GM19395 (cell line): ENCODE results near the gene FAHD1.
"Not testable (repeated sequence)": the region's sequence is repeated elsewhere in the genome, so short reads cannot be mapped to it uniquely, and the experiment has no call there.

Experiments
- ATAC-seq: cut with Tn5 transposase; IDR thresholded peaks from one replicate; pipeline ENCODE4 v1.9.1; 2021; ENCODE audit warnings: mild to moderate bottlenecking, moderate library complexity; ENCODE audit not compliant: unreplicated experiment

Gene FAHD1

DNA sequence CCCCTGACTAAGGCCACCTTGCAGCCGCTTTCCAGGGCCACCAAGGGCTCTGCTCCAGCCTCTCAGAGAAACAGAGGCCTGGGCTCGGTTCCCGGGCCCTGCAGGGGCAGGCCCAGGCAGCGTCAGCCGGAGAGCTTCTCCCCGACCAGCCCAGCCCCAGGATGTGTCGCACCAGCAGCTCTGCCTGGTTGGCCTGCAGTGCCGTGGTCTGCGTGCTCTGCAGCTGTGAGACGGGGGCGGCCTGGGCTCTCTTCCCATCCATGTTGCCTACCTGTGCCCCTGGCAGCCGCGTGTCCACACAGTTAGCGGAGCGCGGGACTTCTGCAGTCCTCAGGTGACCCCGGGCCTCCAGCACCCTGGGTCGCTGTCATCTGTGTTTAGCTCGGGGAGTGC is 38.3 kb upstream of the FAHD1 start:
- ATAC-seq, result no peak

DNA sequence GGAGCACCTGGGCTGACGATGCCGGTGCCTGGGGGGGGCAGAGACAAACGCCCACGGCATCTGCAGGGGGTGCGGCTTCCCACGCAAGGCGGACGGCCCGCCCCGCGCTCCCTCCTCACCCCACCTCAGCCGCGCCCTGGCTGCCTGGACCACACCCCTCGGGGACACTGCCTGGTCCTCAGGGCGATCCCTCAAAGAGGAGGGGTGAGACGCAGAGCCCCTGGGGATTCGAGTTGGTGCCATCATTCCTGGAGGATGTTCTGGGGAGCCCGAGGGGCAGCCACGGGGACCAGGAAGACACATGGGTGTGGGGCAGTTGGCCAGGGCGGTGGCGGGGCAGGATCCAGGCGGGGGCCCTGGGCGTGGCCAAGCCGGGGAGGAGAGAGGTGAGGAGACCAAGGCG is 37.4 kb upstream of the FAHD1 start:
- no peak for ATAC-seq

DNA sequence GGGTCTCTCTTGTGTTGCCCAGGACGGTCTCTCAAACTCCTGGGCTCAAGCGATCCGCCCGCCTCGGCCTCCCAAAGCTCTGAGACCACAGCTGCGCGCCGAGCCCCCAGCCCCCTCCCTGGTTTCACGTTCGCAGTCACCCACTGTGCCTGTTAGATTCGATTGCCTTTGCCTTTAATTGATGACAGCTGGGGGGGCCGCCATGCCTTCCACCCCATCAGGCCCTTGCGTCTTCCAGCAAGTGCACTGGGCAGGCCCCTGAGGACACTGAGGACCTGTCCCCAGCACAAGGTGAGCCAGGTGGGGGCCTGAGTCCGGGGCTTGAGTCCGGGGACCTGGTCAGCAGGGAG is 36.8 kb upstream of the FAHD1 start:
- ATAC-seq, result no peak

DNA sequence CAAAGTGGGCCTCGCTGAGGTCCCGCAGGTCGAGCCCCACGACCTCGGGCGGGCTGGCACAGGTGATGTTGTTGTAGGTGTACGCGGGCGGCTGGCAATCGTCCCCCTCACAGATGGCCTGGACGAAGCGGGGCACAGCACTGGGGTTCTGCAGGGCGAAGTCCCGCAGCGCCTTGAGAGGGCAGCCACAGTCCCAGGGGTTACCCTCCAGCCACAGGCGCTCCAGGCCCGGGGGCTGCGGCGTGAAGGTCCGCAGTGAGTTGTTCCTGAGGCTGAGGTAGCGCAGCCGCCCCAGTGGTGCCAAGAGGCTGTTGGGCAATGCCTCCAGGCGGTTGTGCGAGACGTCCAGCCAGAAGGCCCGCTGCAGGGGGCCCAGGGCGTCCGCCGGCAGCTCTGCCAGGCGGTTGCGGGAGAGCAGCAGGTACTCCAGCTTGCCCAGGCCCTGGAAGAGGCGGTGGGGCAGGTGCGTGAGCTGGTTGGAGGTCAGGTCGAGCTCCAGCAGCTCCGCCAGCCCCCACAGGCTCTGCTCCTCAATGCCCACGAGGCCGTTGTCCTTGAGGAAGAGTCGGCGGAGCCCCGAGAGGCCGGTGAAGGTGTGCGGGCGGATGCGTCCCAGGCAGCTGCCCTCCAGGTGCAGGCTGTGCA is 36.3 kb upstream of the FAHD1 start:
- no peak for ATAC-seq

DNA sequence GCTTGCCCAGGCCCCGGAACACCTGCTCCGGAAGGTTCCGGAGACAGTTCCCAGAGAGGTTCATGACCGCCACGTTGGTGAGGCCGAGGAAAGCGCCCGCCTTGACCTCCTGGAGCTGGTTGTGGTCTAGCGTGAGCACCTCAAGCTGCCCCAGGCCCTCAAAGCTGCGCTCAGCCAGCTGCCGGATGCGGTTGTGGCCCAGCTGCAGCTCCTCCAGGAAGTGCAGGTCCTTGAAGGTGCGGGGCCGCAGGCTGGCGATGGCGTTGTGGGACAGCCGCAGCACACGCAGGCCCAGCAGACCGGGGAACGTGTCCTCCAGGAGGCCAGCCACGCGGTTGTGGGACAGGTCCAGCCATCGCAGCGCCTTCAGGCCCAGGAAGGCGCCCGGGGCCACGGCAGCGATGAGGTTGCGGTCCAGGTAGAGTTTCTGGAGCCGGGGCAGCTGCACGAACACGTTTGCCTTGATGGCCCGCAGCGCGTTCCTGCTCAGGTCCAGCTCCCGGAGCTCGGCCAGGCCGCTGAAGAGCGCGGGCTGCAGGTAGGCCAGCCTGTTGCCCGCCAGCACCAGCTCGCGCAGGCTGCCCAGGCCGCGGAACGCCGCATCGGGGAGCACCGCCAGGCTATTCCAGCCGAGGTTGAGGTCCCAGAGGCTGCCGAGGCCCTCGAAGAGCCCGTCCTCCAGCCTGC is 35.6 kb upstream of the FAHD1 start:
- no peak for ATAC-seq

DNA sequence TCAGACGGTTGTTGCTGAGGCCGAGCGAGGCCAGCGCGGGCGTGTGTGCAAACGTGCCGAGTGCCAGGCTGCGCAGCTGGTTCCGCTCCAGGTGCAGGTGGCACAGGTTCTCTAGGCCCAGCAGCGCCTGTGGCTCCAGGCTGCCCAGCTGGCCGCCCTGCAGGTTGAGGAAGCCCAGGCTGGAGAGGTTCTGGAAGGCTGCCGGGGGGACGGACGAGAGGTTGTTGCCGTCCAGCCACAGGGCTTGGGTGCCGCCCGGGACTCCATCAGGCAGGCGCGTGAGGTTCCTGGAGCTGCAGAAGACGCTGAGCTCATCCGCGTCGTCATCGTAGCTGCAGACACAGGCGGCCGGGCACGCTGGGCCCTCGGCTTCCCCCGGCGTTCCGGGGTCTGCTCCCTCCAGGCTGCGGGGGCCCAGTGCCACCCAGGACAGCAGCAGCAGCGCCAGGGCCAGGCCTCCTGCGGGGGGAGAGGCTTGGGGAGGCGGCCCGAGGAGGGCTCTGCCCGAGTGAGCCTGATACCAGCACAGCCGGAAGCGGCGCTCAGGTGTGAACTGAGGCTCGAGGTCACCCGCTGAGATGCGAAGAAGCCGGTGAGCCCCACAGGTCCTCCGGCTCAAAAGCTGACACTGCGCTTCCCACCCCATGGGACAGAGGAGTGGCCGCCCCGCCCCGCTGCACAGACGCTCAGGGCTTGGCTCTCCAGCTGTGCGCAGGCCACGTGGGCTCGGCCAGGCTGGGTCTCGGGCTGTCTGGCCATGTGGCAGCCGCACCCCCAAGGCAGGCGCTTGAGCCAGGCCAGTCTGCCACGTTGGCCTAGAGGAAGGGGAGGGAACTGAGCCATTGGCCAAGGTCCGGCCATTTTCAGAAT is 34.8 kb upstream of the FAHD1 start:
- no peak for ATAC-seq

DNA sequence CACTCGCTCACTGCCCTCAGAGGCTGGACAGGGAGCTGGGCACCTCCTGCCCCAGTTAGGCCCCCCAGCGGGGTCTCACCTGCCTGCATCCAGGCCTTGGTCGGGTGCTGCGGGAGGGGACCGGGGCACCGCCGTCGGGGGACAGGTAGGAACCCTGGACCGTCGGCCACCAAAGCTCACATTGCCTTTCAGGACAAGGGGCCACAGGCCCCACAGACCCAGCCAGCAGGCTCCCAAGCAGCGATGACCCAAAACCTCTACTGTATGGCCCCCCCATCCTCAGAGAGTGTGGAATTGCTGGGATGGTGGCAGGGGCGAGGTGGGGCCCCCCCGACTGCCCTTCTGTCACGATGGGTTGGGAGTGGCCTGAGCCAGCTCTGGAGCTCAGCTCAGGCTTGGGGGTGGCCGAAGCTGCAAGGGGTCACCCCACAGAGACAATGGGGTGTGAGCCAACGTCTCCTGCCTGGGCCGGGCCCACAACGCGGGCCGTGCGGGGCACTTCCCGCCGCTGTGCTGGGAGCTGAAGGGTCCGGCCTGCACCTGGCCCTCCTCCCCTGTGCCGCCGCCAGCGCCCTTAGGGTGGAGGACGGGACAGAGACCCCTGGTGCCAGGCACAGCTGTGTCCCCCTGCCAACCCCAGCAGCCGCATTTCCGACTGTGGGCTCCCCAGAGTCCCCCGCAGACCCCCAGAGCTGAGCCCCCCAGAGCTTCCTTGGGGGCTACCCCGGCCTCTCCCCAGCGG is 34.0 kb upstream of the FAHD1 start:
- ATAC-seq, result no peak

DNA sequence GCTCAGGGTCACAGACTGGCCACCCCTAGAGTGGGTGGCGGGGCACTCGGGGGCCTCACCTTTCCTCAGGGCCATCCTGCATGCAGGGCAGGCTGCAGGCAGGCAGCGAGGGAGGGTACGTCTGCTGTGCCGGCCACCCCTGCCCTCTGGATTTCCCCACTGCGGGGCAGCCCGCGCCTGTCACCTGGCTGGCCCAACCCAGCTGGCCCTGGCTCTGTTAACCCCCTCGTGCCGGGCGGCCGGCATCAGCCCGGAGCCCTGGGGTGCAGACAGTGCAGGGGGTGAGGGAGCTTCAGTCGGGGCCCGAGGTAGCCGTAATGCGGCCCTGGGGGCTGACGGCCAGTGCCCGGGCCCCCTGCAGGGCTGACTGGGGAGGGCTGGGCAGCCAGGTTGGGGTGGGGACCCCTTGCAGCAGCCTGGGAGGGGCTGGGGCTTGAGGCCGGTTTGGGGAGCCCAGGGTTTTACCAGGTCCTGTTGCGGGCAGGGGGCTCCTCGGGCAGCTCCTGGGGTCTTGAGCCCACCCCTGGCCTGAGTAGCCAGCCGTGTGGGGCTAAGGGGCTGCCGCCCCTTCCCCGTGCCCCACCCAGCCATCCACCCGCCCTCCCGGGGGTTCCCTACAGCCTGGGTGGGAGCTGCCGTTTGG is 33.3 kb upstream of the FAHD1 start, which contains the start of gene IGFALS:
IGFALS (minus strand) TSS at position 128 of the 643 bp plus-strand sequence; CDS start at position 75, 53 bp downstream.
- ATAC-seq, result no peak

DNA sequence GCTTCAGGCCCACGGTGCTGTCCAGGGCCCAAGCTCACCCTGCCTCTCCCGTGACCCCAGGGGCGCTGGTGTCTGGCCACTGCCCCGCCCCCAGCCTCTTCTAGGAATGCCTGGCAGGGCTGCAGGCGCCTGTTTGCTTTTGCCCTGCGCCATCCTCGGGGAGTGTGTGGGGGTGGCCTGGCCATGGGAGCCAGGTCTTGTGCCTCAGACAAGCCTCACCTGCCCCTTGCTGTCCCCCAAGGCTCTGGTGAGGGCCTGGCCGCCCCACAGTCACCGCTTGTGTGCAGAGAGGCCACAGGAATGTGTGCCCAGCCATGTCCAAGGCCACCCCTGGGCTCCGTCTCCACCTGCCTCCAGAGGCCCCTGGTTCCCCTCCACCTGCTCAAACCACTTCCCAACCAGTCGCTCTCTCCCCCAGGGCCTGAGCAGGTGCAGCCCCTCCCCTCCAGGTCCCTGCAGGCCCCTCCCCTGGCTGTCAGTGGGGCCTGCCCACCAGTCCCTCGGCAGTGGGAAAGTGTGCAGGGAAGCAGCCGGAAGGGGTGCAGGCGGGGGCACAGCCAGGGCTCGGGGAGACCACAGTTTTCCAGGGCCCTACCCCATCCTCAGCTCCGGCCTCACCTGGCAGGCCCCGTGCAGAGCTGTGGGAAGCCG is 32.7 kb upstream of the FAHD1 start:
- no peak for ATAC-seq

DNA sequence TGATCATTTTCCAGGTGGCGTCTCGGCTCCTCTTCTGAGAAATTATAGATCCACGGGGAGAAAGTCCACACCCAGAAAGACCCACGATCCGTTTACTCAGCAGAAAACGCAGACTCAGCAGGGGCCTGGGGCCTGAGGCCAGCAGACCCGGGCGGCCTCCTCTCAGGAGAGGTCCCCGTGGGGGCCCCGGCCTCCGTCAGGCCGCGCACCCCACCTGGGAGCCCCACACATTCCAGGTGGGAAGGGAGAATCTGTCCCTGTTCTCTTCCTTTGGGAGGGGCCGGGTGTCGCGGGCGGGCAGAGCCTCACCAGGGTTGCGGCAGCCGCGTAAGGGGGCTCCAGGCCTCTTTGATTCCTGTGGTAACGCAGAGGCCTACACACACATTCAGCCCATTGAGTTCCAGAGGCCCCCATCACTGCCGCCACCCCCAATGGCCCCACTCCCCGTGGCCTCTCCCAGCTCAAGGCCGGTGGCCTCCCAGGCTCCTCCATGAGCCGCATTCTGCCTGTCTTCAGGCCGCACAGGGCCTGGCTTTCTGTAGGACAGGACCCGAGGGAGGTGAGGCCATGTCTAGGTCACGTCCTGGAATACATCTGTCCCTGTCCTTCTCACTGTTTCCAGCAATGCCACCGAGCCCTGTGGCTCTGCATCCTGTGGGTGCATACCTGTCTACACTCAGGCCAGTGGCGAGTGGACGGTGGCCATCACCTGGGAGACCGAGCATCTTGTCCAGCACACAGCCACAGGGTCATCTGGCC is 31.9 kb upstream of the FAHD1 start:
- no peak for ATAC-seq

DNA sequence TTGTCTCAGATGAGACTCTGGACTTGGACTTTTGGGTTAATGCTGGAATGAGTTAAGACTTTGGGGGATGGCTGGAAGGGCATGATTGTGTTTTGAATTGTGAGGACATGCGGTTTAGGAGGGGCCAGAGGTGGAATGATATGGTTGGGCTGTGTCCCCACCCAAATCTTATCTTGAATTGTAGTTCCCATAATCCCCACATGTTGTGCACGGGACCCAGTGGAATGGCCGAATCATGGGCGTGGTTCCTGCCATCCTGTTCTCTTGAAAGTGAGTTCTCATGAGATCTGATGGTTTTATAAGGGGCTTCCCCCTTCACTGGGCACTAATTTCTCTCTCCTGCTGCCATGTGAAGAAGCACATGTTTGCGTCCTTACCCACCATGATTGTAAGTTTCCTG is 27.7 kb upstream of the FAHD1 start:
- not testable (repeated sequence) for ATAC-seq

DNA sequence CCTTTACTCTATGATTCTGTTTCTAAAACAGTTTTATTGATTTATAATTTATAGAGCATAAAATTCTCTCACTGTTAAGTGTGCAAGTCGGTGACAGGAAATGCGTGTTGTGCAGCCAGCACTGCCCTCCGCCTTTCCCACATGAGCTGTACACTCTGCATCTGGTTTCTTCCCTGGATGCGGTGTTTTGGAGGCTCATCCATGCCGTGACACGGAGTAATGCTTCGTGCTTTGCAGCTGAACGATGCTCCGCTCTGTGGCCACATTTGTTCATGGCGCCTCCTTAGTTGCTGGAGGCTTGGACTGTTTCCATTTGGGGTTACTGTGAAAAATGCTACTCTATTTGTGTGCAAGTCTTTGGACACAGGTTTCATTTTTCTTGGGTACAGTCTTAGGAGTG is 26.3 kb upstream of the FAHD1 start:
- ATAC-seq, result no peak

DNA sequence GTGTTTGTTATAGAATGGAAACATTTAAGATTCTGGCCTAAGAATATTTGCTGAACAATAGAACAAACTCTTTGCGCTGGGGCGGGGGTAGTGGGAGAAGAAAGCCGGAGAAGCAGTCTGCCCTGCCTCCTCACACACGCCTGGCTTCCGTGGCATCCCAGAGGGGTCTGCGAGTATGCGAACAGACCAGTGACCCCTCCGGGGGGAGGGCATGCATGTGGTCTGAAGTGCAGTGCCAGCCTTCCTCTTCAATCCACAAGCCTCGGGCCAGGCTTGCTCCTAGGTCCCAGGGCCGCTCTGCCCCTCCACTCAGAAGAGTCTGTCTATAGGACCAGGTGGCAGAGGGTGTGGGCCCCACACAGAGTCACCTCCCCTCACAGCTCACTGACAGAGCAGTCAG is 19.4 kb upstream of the FAHD1 start:
- no peak for ATAC-seq

DNA sequence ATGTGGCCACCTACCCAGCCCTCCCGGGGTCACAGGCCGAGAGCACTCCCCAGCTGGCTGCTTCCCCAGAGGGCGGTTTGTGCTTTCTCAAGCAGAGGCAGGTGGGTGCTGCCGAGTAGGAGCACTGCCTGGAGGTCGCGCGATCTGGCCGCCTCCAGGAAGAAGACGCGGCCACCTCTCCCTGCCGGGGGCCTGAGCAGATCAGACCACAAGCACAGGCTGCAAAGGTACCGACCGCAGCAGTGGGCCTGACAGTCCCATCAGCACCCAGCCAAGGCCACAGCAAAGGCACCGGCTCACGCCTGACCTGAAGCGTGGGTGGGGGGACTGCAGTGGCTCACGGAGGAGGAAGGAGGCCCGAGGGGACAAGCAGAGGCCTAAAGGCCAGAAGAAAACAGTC is 18.3 kb upstream of the FAHD1 start:
- ATAC-seq, result no peak

DNA sequence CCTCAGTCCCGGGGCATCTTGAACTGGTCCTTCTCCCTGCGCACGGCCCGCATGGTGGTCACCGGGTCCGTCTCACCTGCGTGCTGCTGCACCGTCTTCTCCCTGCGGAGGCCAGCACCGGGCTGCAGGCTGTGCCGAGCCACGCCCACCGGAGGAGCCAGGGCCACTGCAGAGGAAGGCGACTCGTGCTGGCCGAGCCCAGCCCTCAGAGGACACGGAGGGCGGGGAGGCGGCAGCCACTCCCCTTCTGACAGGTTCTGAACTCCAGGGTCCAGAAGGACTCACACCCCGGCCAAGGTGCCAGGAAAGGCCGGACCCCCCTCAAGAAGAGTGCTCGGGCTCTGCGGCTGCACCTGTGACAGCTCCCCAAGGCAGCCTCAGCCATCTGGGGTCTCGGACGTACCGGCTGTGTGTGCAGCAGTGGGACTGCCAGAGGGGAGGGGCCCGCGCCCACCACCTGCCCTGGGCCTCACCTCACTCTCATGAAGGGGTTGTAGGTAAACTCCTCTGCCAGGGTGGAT is 17.7 kb upstream of the FAHD1 start:
- ATAC-seq, result no peak

DNA sequence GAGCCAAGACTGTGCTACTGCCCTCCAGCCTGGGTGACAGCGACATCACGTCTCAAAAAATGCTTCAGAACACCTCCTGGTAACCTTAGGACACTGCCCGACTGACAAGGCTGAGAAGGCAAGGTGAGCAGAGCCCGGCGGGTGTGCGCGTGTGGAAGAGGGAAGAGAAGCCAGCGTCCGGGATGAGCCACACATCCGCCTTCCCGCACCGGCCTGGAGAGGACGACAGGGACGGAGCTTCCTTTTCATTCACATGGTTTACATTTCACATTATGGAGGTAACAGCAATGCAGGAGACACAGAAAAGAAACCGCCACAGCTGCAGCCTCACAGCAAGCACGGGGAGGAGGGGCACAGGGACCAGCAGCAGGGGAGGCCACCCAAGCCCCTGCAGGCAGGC is 16.9 kb upstream of the FAHD1 start:
- no peak for ATAC-seq

DNA sequence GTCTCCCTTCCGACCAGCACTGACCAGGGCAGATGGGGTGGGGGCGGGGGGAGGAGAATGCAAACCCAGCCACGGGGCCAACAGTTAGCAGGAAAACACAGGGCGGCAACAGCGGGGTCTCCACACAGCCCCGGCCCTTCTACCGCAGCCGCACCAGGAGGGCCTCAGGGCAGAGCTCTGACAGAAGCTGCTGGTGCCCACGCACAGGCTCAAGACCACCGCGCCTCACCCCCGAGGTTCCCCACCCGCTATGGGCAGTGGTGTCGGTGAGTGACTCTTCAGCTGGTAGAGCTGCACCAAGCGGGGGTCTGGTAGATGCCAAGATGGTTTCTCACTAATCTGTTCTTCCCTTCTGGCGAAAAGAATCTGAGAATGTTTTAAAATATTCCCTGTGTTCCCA is 16.5 kb upstream of the FAHD1 start:
- no peak for ATAC-seq

DNA sequence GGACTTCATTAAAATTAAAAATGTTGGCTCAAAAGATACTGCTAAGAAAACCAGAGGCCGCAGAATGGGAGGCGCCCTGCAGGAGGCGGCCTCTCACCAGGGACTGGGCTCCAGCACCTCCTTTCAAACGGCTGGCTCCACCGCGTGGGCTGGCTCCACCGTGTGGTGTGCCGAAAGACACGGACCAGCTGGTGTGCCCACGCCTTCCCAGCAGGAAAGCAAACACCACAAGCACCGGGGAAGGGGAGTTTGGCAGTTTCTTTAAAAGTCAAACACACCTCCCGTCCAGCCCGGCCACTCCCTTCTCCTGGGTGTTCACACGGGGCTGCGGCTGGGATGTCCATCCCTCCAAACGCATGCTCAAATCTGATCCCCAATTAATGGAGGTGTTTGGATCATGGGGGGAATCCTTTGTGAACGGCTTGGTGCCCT is 14.3 kb upstream of the FAHD1 start:
- ATAC-seq, result no peak

DNA sequence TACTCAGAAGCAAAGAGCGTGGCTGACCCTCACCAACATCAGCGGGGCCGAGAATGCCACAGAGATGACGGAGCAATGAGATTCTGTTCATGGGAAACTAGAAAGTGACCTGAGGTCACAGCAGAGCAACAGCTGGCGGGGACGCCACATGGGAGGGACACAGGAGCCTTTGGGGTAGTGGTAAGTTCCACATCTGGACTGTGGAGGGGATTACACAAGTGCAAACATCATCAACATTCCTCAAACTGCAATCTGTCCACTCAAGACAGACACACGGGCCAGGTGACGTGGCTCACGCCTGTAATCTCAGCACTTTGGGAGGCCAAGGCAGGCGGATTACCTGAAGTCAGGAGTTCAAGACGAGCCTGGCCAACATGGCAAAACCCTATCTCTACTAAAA is 11.5 kb upstream of the FAHD1 start:
- no peak for ATAC-seq
